Measurements from ENCODE around the gene ADARB2. TPM values are rescaled to one million over a fixed set of nuclear protein-coding genes. Genes with fewer than 3 reads are reported as not detected.

Gene ADARB2
- total and polyA plus RNA-seq, 4 donors, result 0.22 to 1.3 (median 0.55) TPM

- no peak for ATAC-seq (ENCODE audit: insufficient read depth, low FRiP score)
- no peak overlapping the region for H3K4me3 ChIP-seq
- WGBS, 2 donors, result 87 to 91% methylated on average over 9 of the region's 9 CpGs
Measured at GRCh38 chr10:1272777-1273161, 464.6 kb downstream of the ADARB2 start.

GRCh38 chr10:1272079-1272776 is 465.1 kb downstream of the ADARB2 start:
- no peak for TF ChIP-seq CTCF (IDR thresholded peaks at IDR 0.05; ENCODE audit: control extremely low read depth, extremely low read depth)
- no peak overlapping the region for H3K27ac ChIP-seq (ENCODE audit: low read depth in 1 of 2, low read length in 1 of 2)
- WGBS, 2 donors, result 71 to 75% methylated on average over 12 of the region's 12 CpGs
- H3K36me3 ChIP-seq (ENCODE audit: control insufficient read depth in 4 of 4, insufficient read depth in 4 of 4, low read length in 4 of 4), result no peaks in the 10 kb centered on the region
- peaks cover 0 to 3% (median 0%) of the 10 kb centered on the region in 4 donors for H3K9me3 ChIP-seq (ENCODE audit: control insufficient read depth in 4 of 4, insufficient read depth in 3 of 4, low read length in 3 of 4)
- no peaks in the 10 kb centered on the region for H3K27me3 ChIP-seq (ENCODE audit: control insufficient read depth in 3 of 3, insufficient read depth in 3 of 3, low read length in 2 of 3)
- peaks cover 0 to 6% (median 0%) of the 10 kb centered on the region in 5 donors for H3K4me1 ChIP-seq (ENCODE audit: control insufficient read depth in 5 of 5, insufficient read depth in 5 of 5, low read length in 5 of 5)
- H3K4me3 ChIP-seq, result no peak overlapping the region
- ATAC-seq (ENCODE audit: insufficient read depth, low FRiP score), result no peak
- no peak overlapping the region for H3K9ac ChIP-seq (ENCODE audit: insufficient read depth in 1 of 2, low read length in 2 of 2)
- DNase-seq, result no peak

More at GRCh38 chr10:1272777-1273161, 464.6 kb downstream of the ADARB2 start:
- H3K9ac ChIP-seq (ENCODE audit: insufficient read depth in 1 of 2, low read length in 2 of 2), result no peak overlapping the region
- peaks cover 0 to 3% (median 0%) of the 10 kb centered on the region in 4 donors for H3K9me3 ChIP-seq (ENCODE audit: control insufficient read depth in 4 of 4, insufficient read depth in 3 of 4, low read length in 3 of 4)
- H3K27me3 ChIP-seq (ENCODE audit: control insufficient read depth in 3 of 3, insufficient read depth in 3 of 3, low read length in 2 of 3), result no peaks in the 10 kb centered on the region
- no peaks in the 10 kb centered on the region for H3K36me3 ChIP-seq (ENCODE audit: control insufficient read depth in 4 of 4, insufficient read depth in 4 of 4, low read length in 4 of 4)
- no peak for TF ChIP-seq CTCF (IDR thresholded peaks at IDR 0.05; ENCODE audit: control extremely low read depth, extremely low read depth)
- no peak overlapping the region for H3K27ac ChIP-seq (ENCODE audit: low read depth in 1 of 2, low read length in 1 of 2)
- no peak for DNase-seq
- peaks cover 0 to 6% (median 0%) of the 10 kb centered on the region in 5 donors for H3K4me1 ChIP-seq (ENCODE audit: control insufficient read depth in 5 of 5, insufficient read depth in 5 of 5, low read length in 5 of 5)

GRCh38 chr10:1270906-1271305 is 466.4 kb downstream of the ADARB2 start:
- H3K4me3 ChIP-seq, result no peak overlapping the region
- WGBS, 2 donors, result 91 to 93% methylated on average over 15 of the region's 15 CpGs
- no peak for DNase-seq

More at GRCh38 chr10:1270906-1271305, 466.4 kb downstream of the ADARB2 start:
- no peak for ATAC-seq (ENCODE audit: insufficient read depth, low FRiP score)
- no peak overlapping the region for H3K9ac ChIP-seq (ENCODE audit: insufficient read depth in 1 of 2, low read length in 2 of 2)
- no peaks in the 10 kb centered on the region for H3K27me3 ChIP-seq (ENCODE audit: control insufficient read depth in 3 of 3, insufficient read depth in 3 of 3, low read length in 2 of 3)
- peaks cover 0 to 3% (median 0%) of the 10 kb centered on the region in 4 donors for H3K9me3 ChIP-seq (ENCODE audit: control insufficient read depth in 4 of 4, insufficient read depth in 3 of 4, low read length in 3 of 4)
- no peak overlapping the region for H3K27ac ChIP-seq (ENCODE audit: low read depth in 1 of 2, low read length in 1 of 2)
- no peak for TF ChIP-seq CTCF (IDR thresholded peaks at IDR 0.05; ENCODE audit: control extremely low read depth, extremely low read depth)
- no peaks in the 10 kb centered on the region for H3K36me3 ChIP-seq (ENCODE audit: control insufficient read depth in 4 of 4, insufficient read depth in 4 of 4, low read length in 4 of 4)
- peaks cover 0 to 6% (median 0%) of the 10 kb centered on the region in 5 donors for H3K4me1 ChIP-seq (ENCODE audit: control insufficient read depth in 5 of 5, insufficient read depth in 5 of 5, low read length in 5 of 5)
